GM12878 (cell line): ENCODE data around the gene LRP5.

ENCODE experiments used
- EGR1 ChIP-seq, 2 experiments: IDR thresholded peaks; 1 replicate in 1 of 2; 2 replicates in 1 of 2; pipeline ENCODE4 v1.6.1; 2011 to 2012; ENCODE audit warnings: low read depth in 2 of 2, low read length in 2 of 2, borderline replicate concordance in 1 of 2, mild to moderate bottlenecking in 1 of 2, moderate library complexity in 1 of 2
- POLR2AphosphoS2 ChIP-seq: IDR thresholded peaks from 2 replicates; pipeline ENCODE4 v1.6.1; 2011; ENCODE audit warnings: low read depth, mild to moderate bottlenecking, low read length, improper control_type of control experiment, moderate library complexity
- RAD21 ChIP-seq: IDR thresholded peaks from 2 replicates; pipeline ENCODE4 v1.6.1; 2011; ENCODE audit warnings: mild to moderate bottlenecking, low read depth, low read length, moderate library complexity; ENCODE audit not compliant: insufficient read depth
- ZSCAN29 ChIP-seq: fragments of 450-650 bp; IDR thresholded peaks from 2 replicates; pipeline ENCODE4 v1.6.1; 2017; ENCODE audit warnings: mild to moderate bottlenecking, moderate library complexity
- TF ChIP-seq, protein P1 (sequence below), 3 experiments: IDR thresholded peaks in 2 of 3; conservative IDR thresholded peaks in 1 of 3; 2 replicates each; pipeline ENCODE4 v1.5.1; 2011; ENCODE audit warnings: low read depth in 3 of 3, low read length in 3 of 3, mild to moderate bottlenecking in 3 of 3, control low read depth in 2 of 3, moderate library complexity in 2 of 3, inconsistent platforms in 1 of 3, mixed read lengths in 1 of 3; ENCODE audit not compliant: control insufficient read depth in 2 of 3, insufficient read depth in 1 of 3; ENCODE audit errors: extremely low read depth in 1 of 3
- TF ChIP-seq, protein P2 (sequence below): IDR thresholded peaks from 2 replicates; pipeline ENCODE4 v1.6.1; 2012; ENCODE audit warnings: low read depth, low read length, improper control_type of control experiment
- TF ChIP-seq, protein P3 (sequence below): fragments of 450-650 bp; IDR thresholded peaks from 2 replicates; pipeline ENCODE4 v1.6.1; 2017; ENCODE audit warnings: antibody characterized with exemption, mild to moderate bottlenecking, moderate library complexity

DNA sequence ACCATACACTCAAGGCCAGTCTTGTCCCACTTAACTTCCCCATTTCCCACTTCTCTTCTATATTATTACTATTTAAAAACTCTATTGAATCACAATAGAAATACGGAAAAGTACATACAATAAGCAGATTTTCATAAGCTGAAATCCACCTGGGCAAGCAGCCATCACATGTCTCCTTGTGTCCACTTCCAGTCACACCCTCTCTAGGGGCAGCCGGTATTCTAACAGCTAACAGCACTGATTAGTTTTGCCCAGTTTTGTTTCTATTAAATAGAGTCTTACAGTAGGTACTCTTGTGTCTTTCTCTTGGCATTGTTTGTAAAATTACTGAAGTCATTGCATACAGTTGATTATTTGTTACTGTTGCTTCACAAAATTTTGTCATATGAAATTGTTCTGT, 185.9 kb downstream of the LRP5 start:
- no peak for TF ChIP-seq EGR1 (IDR thresholded peaks at IDR 0.05; ENCODE audit: borderline replicate concordance in 1 of 2, low read depth in 2 of 2, low read length in 2 of 2)
- TF ChIP-seq, protein P1, sequence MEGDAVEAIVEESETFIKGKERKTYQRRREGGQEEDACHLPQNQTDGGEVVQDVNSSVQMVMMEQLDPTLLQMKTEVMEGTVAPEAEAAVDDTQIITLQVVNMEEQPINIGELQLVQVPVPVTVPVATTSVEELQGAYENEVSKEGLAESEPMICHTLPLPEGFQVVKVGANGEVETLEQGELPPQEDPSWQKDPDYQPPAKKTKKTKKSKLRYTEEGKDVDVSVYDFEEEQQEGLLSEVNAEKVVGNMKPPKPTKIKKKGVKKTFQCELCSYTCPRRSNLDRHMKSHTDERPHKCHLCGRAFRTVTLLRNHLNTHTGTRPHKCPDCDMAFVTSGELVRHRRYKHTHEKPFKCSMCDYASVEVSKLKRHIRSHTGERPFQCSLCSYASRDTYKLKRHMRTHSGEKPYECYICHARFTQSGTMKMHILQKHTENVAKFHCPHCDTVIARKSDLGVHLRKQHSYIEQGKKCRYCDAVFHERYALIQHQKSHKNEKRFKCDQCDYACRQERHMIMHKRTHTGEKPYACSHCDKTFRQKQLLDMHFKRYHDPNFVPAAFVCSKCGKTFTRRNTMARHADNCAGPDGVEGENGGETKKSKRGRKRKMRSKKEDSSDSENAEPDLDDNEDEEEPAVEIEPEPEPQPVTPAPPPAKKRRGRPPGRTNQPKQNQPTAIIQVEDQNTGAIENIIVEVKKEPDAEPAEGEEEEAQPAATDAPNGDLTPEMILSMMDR (IDR thresholded peaks at IDR 0.05 in 2 of 3, conservative IDR thresholded peaks at IDR 0.05 in 1 of 3; ENCODE audit: control insufficient read depth in 2 of 3, extremely low read depth in 1 of 3, insufficient read depth in 1 of 3, low read depth in 3 of 3, low read length in 3 of 3): no peak
- no peak for TF ChIP-seq POLR2AphosphoS2
- no peak for TF ChIP-seq ZSCAN29
- no peak for TF ChIP-seq RAD21
- TF ChIP-seq, protein P2, sequence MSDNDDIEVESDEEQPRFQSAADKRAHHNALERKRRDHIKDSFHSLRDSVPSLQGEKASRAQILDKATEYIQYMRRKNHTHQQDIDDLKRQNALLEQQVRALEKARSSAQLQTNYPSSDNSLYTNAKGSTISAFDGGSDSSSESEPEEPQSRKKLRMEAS: no peak
- TF ChIP-seq, protein P3, sequence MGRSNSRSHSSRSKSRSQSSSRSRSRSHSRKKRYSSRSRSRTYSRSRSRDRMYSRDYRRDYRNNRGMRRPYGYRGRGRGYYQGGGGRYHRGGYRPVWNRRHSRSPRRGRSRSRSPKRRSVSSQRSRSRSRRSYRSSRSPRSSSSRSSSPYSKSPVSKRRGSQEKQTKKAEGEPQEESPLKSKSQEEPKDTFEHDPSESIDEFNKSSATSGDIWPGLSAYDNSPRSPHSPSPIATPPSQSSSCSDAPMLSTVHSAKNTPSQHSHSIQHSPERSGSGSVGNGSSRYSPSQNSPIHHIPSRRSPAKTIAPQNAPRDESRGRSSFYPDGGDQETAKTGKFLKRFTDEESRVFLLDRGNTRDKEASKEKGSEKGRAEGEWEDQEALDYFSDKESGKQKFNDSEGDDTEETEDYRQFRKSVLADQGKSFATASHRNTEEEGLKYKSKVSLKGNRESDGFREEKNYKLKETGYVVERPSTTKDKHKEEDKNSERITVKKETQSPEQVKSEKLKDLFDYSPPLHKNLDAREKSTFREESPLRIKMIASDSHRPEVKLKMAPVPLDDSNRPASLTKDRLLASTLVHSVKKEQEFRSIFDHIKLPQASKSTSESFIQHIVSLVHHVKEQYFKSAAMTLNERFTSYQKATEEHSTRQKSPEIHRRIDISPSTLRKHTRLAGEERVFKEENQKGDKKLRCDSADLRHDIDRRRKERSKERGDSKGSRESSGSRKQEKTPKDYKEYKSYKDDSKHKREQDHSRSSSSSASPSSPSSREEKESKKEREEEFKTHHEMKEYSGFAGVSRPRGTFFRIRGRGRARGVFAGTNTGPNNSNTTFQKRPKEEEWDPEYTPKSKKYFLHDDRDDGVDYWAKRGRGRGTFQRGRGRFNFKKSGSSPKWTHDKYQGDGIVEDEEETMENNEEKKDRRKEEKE: no peak
